GM21528 (cell line): ENCODE data around the gene WASHC1.
"Not testable (repeated sequence)": the region's sequence is repeated elsewhere in the genome, so short reads cannot be mapped to it uniquely, and the experiment has no call there.

Source experiments
- ATAC-seq: cut with Tn5 transposase; IDR thresholded peaks from one replicate; pipeline ENCODE4 v1.9.1; 2021; ENCODE audit warnings: mild to moderate bottlenecking, moderate library complexity; ENCODE audit not compliant: unreplicated experiment, low FRiP score

The WASHC1 gene

GRCh38 chr9:29356-29755 is at the start of gene WASHC1:
Gene WASHC1, minus strand, starts transcription at chr9:29456. Its CDS starts 4,457 bp downstream, at chr9:24999.
- ATAC-seq, result not testable (repeated sequence)

- not testable (repeated sequence) for ATAC-seq
These were observed 49.1 kb upstream of the WASHC1 start for GRCh38 chr9:78333-78732.

- ATAC-seq, result not testable (repeated sequence)
These were observed 47.1 kb upstream of the WASHC1 start for GRCh38 chr9:76389-76788.

GRCh38 chr9:73900-74525 is 44.8 kb upstream of the WASHC1 start:
- ATAC-seq, result not testable (repeated sequence)

- ATAC-seq, result not testable (repeated sequence)
These were observed 44.0 kb upstream of the WASHC1 start for GRCh38 chr9:73076-73899.

- not testable (repeated sequence) for ATAC-seq
These were observed 33.9 kb upstream of the WASHC1 start for GRCh38 chr9:63031-63629.

- not testable (repeated sequence) for ATAC-seq
These were observed 23.4 kb upstream of the WASHC1 start for GRCh38 chr9:52678-53077.

- ATAC-seq, result not testable (repeated sequence)
These were observed 19.1 kb upstream of the WASHC1 start for GRCh38 chr9:48190-48842.

GRCh38 chr9:46639-47271 is 17.5 kb upstream of the WASHC1 start:
- not testable (repeated sequence) for ATAC-seq

GRCh38 chr9:46164-46563 is 16.9 kb upstream of the WASHC1 start:
- ATAC-seq, result not testable (repeated sequence)

GRCh38 chr9:45180-45878 is 16.1 kb upstream of the WASHC1 start:
- not testable (repeated sequence) for ATAC-seq

- ATAC-seq, result not testable (repeated sequence)
These were observed 15.2 kb upstream of the WASHC1 start for GRCh38 chr9:44416-44815.

GRCh38 chr9:43636-44035 is 14.4 kb upstream of the WASHC1 start:
- not testable (repeated sequence) for ATAC-seq

- ATAC-seq, result not testable (repeated sequence)
These were observed 13.9 kb upstream of the WASHC1 start for GRCh38 chr9:43116-43515.

GRCh38 chr9:41819-42218 is 12.6 kb upstream of the WASHC1 start:
- ATAC-seq, result not testable (repeated sequence)

GRCh38 chr9:41261-41676 is 12.0 kb upstream of the WASHC1 start:
- not testable (repeated sequence) for ATAC-seq

- ATAC-seq, result not testable (repeated sequence)
These were observed 3.1 kb upstream of the WASHC1 start for GRCh38 chr9:32308-32707.

- not testable (repeated sequence) for ATAC-seq
These were observed 481 bp downstream of the WASHC1 start for GRCh38 chr9:28775-29174.

GRCh38 chr9:21621-22020 is 7.6 kb downstream of the WASHC1 start:
- ATAC-seq, result not testable (repeated sequence)

GRCh38 chr9:16875-17274 is 12.4 kb downstream of the WASHC1 start:
- ATAC-seq, result not testable (repeated sequence)
